ENCODE measurements around the gene PTTG1IP. TPM values are rescaled to one million over a fixed set of nuclear protein-coding genes. Genes with fewer than 3 reads are reported as not detected.

PTTG1IP gene
- total RNA-seq, 1 experiment from 2014 or later = 136 TPM

DNA sequence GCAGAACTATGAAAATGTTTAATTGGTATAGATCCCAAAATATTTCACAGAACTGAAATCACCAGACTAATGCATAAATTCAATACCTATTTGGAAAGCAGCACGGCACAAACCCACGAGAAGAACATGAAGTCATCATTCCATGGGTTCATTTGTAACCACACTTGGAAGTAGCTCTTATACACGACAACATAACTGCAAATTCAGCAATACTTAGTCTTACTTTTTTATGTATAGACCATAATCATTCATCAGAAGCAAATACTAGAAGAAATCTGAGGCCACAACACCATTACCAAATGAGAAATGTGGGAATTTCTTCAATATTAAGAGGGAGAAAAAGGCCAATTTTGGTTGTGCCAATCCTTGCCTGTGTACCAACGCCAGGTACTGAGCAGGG, 67.6 kb downstream of the PTTG1IP start:
- no TSS peak for BruUV-seq (replicated peaks)
- peaks cover 9% of the 10 kb centered on the region for H3K4me1 Mint-ChIP-seq (ENCODE audit: low read depth, unreplicated experiment)
- H3K27ac Mint-ChIP-seq (ENCODE audit: unreplicated experiment) = no peak overlapping the region
- TF ChIP-seq, protein P1, sequence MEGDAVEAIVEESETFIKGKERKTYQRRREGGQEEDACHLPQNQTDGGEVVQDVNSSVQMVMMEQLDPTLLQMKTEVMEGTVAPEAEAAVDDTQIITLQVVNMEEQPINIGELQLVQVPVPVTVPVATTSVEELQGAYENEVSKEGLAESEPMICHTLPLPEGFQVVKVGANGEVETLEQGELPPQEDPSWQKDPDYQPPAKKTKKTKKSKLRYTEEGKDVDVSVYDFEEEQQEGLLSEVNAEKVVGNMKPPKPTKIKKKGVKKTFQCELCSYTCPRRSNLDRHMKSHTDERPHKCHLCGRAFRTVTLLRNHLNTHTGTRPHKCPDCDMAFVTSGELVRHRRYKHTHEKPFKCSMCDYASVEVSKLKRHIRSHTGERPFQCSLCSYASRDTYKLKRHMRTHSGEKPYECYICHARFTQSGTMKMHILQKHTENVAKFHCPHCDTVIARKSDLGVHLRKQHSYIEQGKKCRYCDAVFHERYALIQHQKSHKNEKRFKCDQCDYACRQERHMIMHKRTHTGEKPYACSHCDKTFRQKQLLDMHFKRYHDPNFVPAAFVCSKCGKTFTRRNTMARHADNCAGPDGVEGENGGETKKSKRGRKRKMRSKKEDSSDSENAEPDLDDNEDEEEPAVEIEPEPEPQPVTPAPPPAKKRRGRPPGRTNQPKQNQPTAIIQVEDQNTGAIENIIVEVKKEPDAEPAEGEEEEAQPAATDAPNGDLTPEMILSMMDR (IDR thresholded peaks at IDR 0.05; ENCODE audit: unreplicated experiment) = no peak
- H3K36me3 Mint-ChIP-seq (ENCODE audit: insufficient read depth, unreplicated experiment) = peaks cover 44% of the 10 kb centered on the region
- intact Hi-C loops (cut with micrococcal nuclease; ENCODE audit: unreplicated experiment) = loop anchor here (10.0 kb wide), 3 partner anchors 69 to 319 kb away; partner anchors contain the start of gene PTTG1IP
- H3K4me3 Mint-ChIP-seq (ENCODE audit: low read depth, unreplicated experiment) = no peak overlapping the region
- H3K27me3 Mint-ChIP-seq (ENCODE audit: unreplicated experiment) = no peaks in the 10 kb centered on the region
- no peaks in the 10 kb centered on the region for H3K9me3 Mint-ChIP-seq (ENCODE audit: low read depth, unreplicated experiment)
- DNase-seq = no peak
- CTCF ChIA-PET = no interaction called here

DNA sequence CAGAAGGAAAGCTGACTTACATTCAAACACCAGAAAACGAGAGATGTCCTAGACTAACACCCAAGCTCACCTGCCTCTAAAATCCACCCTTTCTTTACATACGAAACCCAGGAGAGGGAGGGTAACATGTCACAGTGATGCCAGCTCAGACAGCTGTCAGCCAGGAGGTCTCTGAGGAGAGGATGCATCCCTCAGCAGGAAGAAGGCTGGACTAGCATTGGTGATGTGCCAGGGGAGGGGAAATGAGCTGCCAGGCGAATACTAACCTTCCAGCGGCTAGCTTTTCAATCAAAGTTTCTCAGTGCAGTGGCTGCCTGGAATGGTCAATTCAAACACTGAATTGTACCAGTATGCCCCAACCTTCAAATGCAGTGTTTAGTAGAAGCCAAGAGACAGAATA, 68.3 kb downstream of the PTTG1IP start:
- H3K4me1 Mint-ChIP-seq (ENCODE audit: low read depth, unreplicated experiment) = peaks cover 9% of the 10 kb centered on the region
- BruUV-seq (replicated peaks) = no TSS peak
- H3K27ac Mint-ChIP-seq (ENCODE audit: unreplicated experiment) = no peak overlapping the region
- no peak overlapping the region for H3K4me3 Mint-ChIP-seq (ENCODE audit: low read depth, unreplicated experiment)
- intact Hi-C loops (cut with micrococcal nuclease; ENCODE audit: unreplicated experiment) = loop anchor here (10.0 kb wide), 3 partner anchors 70 to 320 kb away; partner anchors contain the start of gene PTTG1IP
- no peaks in the 10 kb centered on the region for H3K9me3 Mint-ChIP-seq (ENCODE audit: low read depth, unreplicated experiment)
- no peak for DNase-seq
- no peaks in the 10 kb centered on the region for H3K27me3 Mint-ChIP-seq (ENCODE audit: unreplicated experiment)
- TF ChIP-seq, protein P1 (IDR thresholded peaks at IDR 0.05; ENCODE audit: unreplicated experiment) = no peak
- H3K36me3 Mint-ChIP-seq (ENCODE audit: insufficient read depth, unreplicated experiment) = peaks cover 45% of the 10 kb centered on the region
- CTCF ChIA-PET = no interaction called here

DNA sequence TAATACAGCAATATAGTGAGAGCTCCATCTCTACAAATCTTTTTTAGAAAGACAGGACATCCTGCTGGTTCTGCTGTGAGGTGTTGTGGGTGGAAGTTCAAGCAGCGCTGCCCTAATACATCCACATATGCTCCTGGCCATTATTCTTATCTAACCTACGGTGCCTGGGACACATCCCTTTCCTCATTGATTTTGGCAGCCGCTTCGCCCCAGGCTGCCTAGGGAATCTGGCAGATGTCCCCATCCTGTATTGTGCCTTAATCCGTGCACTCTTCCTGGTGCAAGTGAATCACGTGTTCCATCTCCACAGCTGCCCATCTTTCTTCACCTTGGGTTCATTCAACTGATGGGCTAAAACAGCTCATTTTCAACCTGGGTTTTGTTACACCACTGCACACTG, 68.7 kb downstream of the PTTG1IP start:
- H3K9me3 Mint-ChIP-seq (ENCODE audit: low read depth, unreplicated experiment) = no peaks in the 10 kb centered on the region

DNA sequence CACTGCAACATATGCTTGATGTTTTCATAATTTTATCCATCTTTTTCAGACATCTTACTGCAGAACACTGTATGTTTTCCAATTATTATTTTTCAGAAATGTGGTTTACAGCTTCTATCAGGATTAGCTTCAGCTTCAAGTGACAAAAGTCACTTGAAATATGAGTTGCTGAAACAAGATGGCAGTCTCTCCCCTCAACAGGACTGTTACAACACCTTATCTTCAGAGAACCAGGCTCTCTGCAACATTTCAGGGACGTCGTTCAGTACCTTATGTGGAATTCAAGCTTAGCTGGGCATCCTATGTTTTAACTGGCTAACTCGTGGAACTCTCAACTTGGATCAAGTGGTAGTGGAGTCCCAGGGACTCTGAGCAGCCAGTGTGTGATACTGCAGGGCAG, 69.8 kb downstream of the PTTG1IP start:
- no TSS peak for BruUV-seq (replicated peaks)
- TF ChIP-seq, protein P1 (IDR thresholded peaks at IDR 0.05; ENCODE audit: unreplicated experiment) = no peak
- Mint-ChIP-seq H3K4me3 (ENCODE audit: low read depth, unreplicated experiment) (no peak overlapping the region), H3K27ac (ENCODE audit: unreplicated experiment) (no peak overlapping the region), H3K9me3 (ENCODE audit: low read depth, unreplicated experiment) (no peaks in the 10 kb centered on the region), H3K4me1 (ENCODE audit: low read depth, unreplicated experiment) (peaks cover 19% of the 10 kb centered on the region), H3K27me3 (ENCODE audit: unreplicated experiment) (no peaks in the 10 kb centered on the region), H3K36me3 (ENCODE audit: insufficient read depth, unreplicated experiment) (peaks cover 37% of the 10 kb centered on the region)
- DNase-seq = no peak
- intact Hi-C loops (cut with micrococcal nuclease; ENCODE audit: unreplicated experiment) = loop anchor here (10.0 kb wide), 3 partner anchors 71 to 321 kb away; partner anchors contain the start of gene PTTG1IP
- CTCF ChIA-PET = no interaction called here

More for the DNA sequence above, 68.7 kb downstream of the PTTG1IP start:
- DNase-seq = no peak
- Mint-ChIP-seq H3K27ac (ENCODE audit: unreplicated experiment) (no peak overlapping the region), H3K4me3 (ENCODE audit: low read depth, unreplicated experiment) (no peak overlapping the region), H3K4me1 (ENCODE audit: low read depth, unreplicated experiment) (peaks cover 13% of the 10 kb centered on the region), H3K27me3 (ENCODE audit: unreplicated experiment) (no peaks in the 10 kb centered on the region), H3K36me3 (ENCODE audit: insufficient read depth, unreplicated experiment) (peaks cover 44% of the 10 kb centered on the region)
- no TSS peak for BruUV-seq (replicated peaks)
- intact Hi-C loops (cut with micrococcal nuclease; ENCODE audit: unreplicated experiment) = loop anchor here (10.0 kb wide), 3 partner anchors 70 to 320 kb away; partner anchors contain the start of gene PTTG1IP
- CTCF ChIA-PET = no interaction called here
- TF ChIP-seq, protein P1 (IDR thresholded peaks at IDR 0.05; ENCODE audit: unreplicated experiment) = no peak
